GM12873 (cell line): Measurements from ENCODE around the gene CDC42EP3.

Source experiments
- CTCF ChIP-seq: IDR thresholded peaks from 2 replicates; pipeline ENCODE4 v1.5.1; 2012; ENCODE audit warnings: low read depth, mild to moderate bottlenecking, moderate library complexity, low read length, control low read depth; ENCODE audit not compliant: insufficient read depth; ENCODE audit errors: missing control alignments

CDC42EP3 gene

GRCh38 chr2:37600735-37601134 lies 70.7 kb downstream of the CDC42EP3 start:
- TF ChIP-seq CTCF, result no peak

- no peak for TF ChIP-seq CTCF
Measured at GRCh38 chr2:37599688-37600525, 71.5 kb downstream of the CDC42EP3 start.

- no peak for TF ChIP-seq CTCF
Measured at GRCh38 chr2:37593694-37594093, 77.7 kb downstream of the CDC42EP3 start.

GRCh38 chr2:37593024-37593423 lies 78.4 kb downstream of the CDC42EP3 start:
- TF ChIP-seq CTCF, result no peak
